KOPT-K1 (cell line): ENCODE measurements around the gene NTSR2.

Experiments
- H3K27ac ChIP-seq: fragments of 200-600 bp; sonication (generic); 2 replicates; pipeline ENCODE4 v1.5.1; 2016; ENCODE audit warnings: antibody characterized with exemption, mild to moderate bottlenecking, low read depth, low read length; ENCODE audit not compliant: poor library complexity, severe bottlenecking
- H3K36me3 ChIP-seq: fragments of 200-600 bp; sonication (generic); 2 replicates; pipeline ENCODE4 v1.5.1; 2017; ENCODE audit warnings: antibody characterized with exemption, mild to moderate bottlenecking, low read length, moderate library complexity; ENCODE audit not compliant: insufficient read depth
- H3K9me3 ChIP-seq: fragments of 200-600 bp; sonication (generic); 2 replicates; pipeline ENCODE4 v1.5.1; 2017; ENCODE audit warnings: antibody characterized with exemption, low read length, mild to moderate bottlenecking; ENCODE audit not compliant: insufficient read depth, poor library complexity, severe bottlenecking

NTSR2 gene

GRCh38 chr2:11669454-11670291 is at the start of gene NTSR2:
Gene NTSR2 (minus strand): TSS chr2:11670195. CDS start chr2:11670129, 66 bp downstream.
- Histone ChIP-seq H3K36me3 (no peaks in the 10 kb centered on the region), H3K9me3 (no peaks in the 10 kb centered on the region), H3K27ac (no peak within 1 kb of the TSS)

- H3K9me3 ChIP-seq = no peaks in the 10 kb centered on the region
- H3K27ac ChIP-seq = peak overlapping the region; percentile 68
- no peaks in the 10 kb centered on the region for H3K36me3 ChIP-seq
These were observed 49.4 kb upstream of the NTSR2 start for GRCh38 chr2:11719230-11719977.

GRCh38 chr2:11718606-11719005 is 48.6 kb upstream of the NTSR2 start:
- Histone ChIP-seq H3K36me3 (no peaks in the 10 kb centered on the region), H3K27ac (no peak overlapping the region), H3K9me3 (no peaks in the 10 kb centered on the region)

GRCh38 chr2:11717623-11718022 is 47.6 kb upstream of the NTSR2 start:
- Histone ChIP-seq H3K9me3 (no peaks in the 10 kb centered on the region), H3K36me3 (no peaks in the 10 kb centered on the region), H3K27ac (no peak overlapping the region)

GRCh38 chr2:11716689-11717321 is 46.8 kb upstream of the NTSR2 start:
- H3K27ac ChIP-seq = no peak overlapping the region
- no peaks in the 10 kb centered on the region for H3K9me3 ChIP-seq
- no peaks in the 10 kb centered on the region for H3K36me3 ChIP-seq

- Histone ChIP-seq H3K27ac (no peak overlapping the region), H3K36me3 (no peaks in the 10 kb centered on the region), H3K9me3 (no peaks in the 10 kb centered on the region)
These were observed 46.1 kb upstream of the NTSR2 start for GRCh38 chr2:11715987-11716652.

GRCh38 chr2:11713815-11714214 is 43.8 kb upstream of the NTSR2 start:
- H3K9me3 ChIP-seq = no peaks in the 10 kb centered on the region
- no peak overlapping the region for H3K27ac ChIP-seq
- no peaks in the 10 kb centered on the region for H3K36me3 ChIP-seq

- Histone ChIP-seq H3K9me3 (no peaks in the 10 kb centered on the region), H3K36me3 (no peaks in the 10 kb centered on the region), H3K27ac (no peak overlapping the region)
These were observed 42.9 kb upstream of the NTSR2 start for GRCh38 chr2:11712866-11713265.

- Histone ChIP-seq H3K9me3 (no peaks in the 10 kb centered on the region), H3K27ac (no peak overlapping the region), H3K36me3 (no peaks in the 10 kb centered on the region)
These were observed 41.8 kb upstream of the NTSR2 start for GRCh38 chr2:11711751-11712150.

GRCh38 chr2:11711354-11711716 is 41.3 kb upstream of the NTSR2 start:
- Histone ChIP-seq H3K36me3 (no peaks in the 10 kb centered on the region), H3K9me3 (no peaks in the 10 kb centered on the region), H3K27ac (no peak overlapping the region)

GRCh38 chr2:11710632-11711353 is 40.8 kb upstream of the NTSR2 start:
- H3K9me3 ChIP-seq = no peaks in the 10 kb centered on the region
- no peaks in the 10 kb centered on the region for H3K36me3 ChIP-seq
- H3K27ac ChIP-seq = no peak overlapping the region

GRCh38 chr2:11710210-11710609 is 40.2 kb upstream of the NTSR2 start:
- no peak overlapping the region for H3K27ac ChIP-seq
- H3K9me3 ChIP-seq = no peaks in the 10 kb centered on the region
- H3K36me3 ChIP-seq = no peaks in the 10 kb centered on the region

GRCh38 chr2:11709293-11709692 is 39.3 kb upstream of the NTSR2 start:
- H3K27ac ChIP-seq = no peak overlapping the region
- no peaks in the 10 kb centered on the region for H3K9me3 ChIP-seq
- no peaks in the 10 kb centered on the region for H3K36me3 ChIP-seq

GRCh38 chr2:11708106-11708505 is 38.1 kb upstream of the NTSR2 start:
- H3K27ac ChIP-seq = no peak overlapping the region
- no peaks in the 10 kb centered on the region for H3K36me3 ChIP-seq
- H3K9me3 ChIP-seq = no peaks in the 10 kb centered on the region
